Stimulated activated CD8-positive, alpha-beta memory T cell treated with anti-CD3 and anti-CD28 coated beads, Interleukin-15, amount 100 ng/mL, for 4 hours (primary cell): ENCODE measurements around the gene CDC16.
"Not testable (repeated sequence)": the region's sequence is repeated elsewhere in the genome, so short reads cannot be mapped to it uniquely, and the experiment has no call there.

ENCODE experiments used
- DNase-seq, 2 donors: peaks; one replicate each; pipeline ENCODE4 v3.0.0-alpha.2; 2020; ENCODE audit warnings: low read depth in 2 of 2

CDC16 gene, protein sequence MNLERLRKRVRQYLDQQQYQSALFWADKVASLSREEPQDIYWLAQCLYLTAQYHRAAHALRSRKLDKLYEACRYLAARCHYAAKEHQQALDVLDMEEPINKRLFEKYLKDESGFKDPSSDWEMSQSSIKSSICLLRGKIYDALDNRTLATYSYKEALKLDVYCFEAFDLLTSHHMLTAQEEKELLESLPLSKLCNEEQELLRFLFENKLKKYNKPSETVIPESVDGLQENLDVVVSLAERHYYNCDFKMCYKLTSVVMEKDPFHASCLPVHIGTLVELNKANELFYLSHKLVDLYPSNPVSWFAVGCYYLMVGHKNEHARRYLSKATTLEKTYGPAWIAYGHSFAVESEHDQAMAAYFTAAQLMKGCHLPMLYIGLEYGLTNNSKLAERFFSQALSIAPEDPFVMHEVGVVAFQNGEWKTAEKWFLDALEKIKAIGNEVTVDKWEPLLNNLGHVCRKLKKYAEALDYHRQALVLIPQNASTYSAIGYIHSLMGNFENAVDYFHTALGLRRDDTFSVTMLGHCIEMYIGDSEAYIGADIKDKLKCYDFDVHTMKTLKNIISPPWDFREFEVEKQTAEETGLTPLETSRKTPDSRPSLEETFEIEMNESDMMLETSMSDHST

GRCh38 chr13:114234645-114235421 lies at the start of gene CDC16:
TSS of gene CDC16 (plus strand) at chr13:114234897. CDS start at chr13:114235085, 188 bp downstream.
- peak; percentile 65 to 81 for DNase-seq

DNA sequence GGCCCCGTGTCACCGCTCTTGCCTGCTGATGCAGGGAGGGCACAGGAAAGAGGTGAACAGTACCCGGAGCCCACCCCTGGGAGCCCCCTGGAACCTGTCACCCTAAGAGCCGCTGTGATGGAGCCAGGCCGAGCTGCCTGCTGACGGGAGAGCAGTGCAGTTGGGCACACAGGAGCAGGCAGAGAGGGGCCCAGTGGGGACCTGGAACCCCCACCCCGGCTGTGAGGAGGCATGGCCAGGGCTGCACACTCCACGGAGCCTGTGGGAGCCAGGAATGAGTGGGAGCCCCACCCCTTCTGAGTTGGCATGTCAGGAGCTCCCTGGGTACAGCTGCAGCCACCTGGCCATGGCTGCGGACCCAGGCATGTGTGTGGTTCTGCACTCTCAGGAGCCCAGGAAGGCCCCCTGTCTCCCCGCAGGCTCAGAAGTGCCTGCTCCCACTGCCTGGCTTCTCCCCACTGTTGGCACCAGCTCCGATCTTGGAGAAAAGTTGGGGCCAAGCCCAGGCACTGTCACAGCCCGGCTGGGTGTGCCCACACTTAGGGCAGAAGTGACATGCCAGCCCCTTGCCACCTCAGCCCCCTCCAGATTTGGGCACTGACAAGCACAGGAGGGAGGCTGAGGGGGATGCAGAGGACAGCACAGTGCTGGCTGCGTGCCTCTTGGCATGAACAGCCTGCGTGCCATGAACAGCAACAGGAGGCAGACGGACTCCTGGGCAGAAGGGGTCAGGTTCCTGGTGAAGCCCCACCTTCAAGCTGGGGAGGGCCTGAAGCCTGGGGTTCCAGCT lies 49.3 kb upstream of the CDC16 start:
- no peak for DNase-seq

DNA sequence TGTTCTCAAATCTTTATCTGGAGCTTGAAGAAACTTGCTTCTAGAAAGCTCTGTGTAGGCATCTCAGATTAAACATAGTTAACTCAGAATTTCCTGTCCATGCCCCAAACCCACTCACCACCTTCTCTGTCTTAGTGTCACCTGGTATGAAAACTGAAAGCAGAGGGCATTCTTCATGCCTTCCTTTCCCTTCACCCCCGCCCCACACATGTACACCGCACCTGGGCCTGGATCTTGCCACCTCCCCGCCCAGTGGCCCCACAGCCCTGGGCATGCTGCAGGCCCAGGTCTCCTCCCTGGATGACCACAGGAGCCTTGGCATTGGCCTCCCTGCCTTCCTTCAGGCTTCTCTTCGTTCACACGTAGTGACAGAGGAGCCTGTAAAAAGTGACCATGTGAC lies 39.8 kb upstream of the CDC16 start:
- DNase-seq, result peak in 1 of 2 donors; percentile 13

- DNase-seq, result no peak
These were observed 38.1 kb upstream of the CDC16 start for GRCh38 chr13:114196629-114197028.

DNA sequence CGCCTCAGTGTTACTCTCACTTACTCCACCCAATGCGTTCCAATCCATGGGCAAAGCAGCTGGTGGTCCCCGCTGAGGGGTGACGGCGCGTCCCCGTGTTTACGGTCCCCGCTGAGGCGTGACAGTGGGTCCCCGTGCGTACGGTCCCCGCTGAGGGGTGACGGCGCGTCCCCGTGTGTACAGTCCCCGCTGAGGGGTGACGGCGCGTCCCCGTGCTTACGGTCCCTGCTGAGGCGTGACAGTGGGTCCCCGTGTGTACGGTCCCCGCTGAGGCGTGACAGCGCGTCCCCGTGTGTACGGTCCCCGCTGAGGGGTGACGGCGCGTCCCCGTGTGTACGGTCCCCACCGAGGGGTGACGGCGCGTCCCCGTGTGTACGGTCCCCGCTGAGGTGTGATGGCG lies 36.1 kb upstream of the CDC16 start:
- no peak for DNase-seq

GRCh38 chr13:114199526-114199925 lies 35.2 kb upstream of the CDC16 start:
- not testable (repeated sequence) for DNase-seq

GRCh38 chr13:114199954-114200353 lies 34.7 kb upstream of the CDC16 start:
- DNase-seq, result no peak

GRCh38 chr13:114200399-114200911 lies 34.2 kb upstream of the CDC16 start:
- DNase-seq, result no peak

DNA sequence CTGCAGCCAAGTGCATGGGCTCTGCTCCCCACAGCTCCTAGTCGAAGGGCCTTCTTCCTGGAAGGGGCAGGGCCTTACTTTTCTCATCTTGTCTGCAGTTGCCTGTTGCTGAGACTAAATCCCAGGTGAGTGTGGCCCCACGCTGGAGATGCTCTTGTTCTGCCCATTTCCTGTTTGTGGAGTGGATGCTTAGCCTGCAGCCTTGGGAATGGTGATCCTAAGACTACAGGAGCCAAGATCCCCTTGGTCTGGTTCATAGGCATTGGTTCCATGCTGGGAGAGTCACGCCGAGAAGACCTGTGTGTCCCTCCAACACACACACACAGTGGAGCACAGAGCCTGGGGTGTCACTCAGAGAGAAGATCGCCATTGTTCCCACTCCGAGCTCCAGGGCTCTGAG lies 32.1 kb upstream of the CDC16 start:
- no peak for DNase-seq

DNA sequence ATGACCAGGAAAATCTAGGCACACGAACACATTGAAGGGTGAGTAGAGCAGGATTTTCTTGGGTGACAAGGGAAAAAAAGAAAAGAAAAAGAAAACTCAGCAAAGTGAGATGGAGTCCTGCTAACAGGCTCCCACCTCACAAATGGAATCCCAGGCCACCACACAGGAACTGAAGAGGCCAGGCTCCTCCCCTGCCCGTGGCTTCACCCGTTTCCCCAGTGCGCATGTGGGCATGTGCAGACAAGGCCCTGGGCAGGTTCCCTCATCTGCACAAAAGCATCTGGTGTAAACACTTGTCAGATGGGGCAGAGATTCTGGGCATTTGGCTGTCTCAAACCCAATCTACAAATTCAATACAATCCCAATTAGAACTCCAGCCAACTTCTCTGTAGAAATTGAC lies 31.2 kb upstream of the CDC16 start:
- DNase-seq, result peak in 1 of 2 donors; percentile 18

- DNase-seq, result no peak
These were observed 29.8 kb upstream of the CDC16 start for GRCh38 chr13:114204894-114205293.

DNA sequence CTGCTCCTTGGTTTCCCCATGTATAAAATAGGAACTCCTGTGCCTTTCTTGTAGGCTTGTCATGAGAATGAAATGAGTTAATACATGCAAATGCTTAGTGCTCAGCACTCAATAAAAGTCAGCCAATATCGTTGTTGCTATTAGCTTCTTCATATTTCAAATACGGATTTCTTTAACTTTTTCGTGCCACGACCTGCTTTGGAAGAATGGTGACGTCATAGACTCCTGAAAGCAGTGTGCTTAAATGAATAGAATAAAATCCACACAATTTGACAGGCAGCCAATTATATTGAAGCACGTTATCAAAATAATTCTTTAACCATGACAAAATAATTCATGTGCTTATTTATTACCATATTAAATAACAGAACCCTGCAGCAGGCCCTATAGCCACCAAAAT lies 26.6 kb upstream of the CDC16 start:
- DNase-seq, result no peak

DNA sequence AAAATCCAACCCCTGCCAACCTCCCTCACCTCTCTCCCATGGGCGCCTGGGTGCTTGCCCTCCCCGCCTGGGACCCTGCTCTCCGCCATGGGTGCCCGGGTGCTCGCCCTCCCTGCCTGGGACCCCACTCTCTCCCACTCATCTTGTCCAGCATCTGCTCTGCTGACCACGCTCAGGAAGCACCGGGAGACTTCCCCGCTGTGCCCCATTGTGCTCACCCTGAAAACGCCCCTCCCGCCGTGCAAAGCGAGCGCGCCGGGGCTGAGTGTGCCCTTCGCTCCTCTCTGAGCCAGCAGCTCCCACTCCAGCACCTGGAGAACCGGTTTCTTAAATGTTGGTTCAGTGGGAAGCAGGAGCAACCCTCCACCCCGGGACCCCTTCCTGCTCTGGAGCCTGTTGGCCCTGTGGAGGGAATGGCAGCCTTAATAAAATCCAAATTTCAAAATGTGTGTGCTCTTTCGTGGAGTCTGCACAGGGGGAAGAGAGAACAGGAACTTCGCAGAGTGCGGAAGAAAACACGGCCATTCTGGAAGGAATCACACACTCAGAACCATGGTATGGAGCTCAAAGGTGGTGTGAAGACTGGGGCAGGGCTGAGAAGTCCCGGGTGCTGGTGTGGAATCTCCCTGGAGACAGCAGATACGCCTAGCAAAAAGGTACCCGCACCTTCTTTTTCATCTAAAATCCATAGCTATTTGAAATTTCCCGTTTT lies 23.1 kb upstream of the CDC16 start:
- no peak for DNase-seq

DNA sequence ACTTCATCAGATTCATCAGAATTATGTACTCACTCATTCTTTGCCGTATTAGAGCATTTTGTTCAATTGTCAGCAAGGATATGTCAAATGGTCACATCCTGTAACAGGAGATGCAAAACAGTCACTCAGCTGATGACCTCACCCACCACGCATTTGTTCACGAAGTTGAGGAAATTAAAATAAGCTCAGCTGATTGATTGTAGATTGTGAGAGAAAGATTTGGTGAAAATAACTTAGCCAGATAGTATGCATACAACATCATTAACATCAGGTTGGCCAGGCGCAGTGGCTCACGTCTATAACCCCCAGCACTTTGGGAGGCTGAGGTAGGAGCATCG lies 22.6 kb upstream of the CDC16 start:
- no peak for DNase-seq

- no peak for DNase-seq
These were observed 20.7 kb upstream of the CDC16 start for GRCh38 chr13:114213980-114214379.

DNA sequence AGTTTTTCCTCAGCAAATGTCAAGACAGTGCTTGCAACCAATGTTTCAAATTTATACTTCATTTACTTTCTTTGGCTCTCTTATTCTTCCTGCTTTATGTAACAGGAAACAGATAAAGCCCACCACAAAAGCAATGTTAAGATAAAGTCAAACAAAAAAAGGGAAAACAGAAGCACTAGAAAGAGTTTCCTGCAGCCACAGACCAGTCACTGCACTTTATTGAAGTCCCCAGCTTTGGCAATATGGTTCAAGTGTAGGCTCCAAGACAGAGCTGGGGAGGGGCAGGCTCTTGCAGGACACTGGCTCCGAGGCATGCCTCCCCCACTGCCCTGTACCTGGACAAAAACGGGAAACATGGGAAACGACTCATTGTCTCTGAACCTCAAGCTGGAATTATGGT lies 15.3 kb upstream of the CDC16 start:
- no peak for DNase-seq

GRCh38 chr13:114222461-114222968 lies 12.2 kb upstream of the CDC16 start:
- no peak for DNase-seq

- DNase-seq, result no peak
These were observed 10.5 kb upstream of the CDC16 start for GRCh38 chr13:114224201-114224600.

DNA sequence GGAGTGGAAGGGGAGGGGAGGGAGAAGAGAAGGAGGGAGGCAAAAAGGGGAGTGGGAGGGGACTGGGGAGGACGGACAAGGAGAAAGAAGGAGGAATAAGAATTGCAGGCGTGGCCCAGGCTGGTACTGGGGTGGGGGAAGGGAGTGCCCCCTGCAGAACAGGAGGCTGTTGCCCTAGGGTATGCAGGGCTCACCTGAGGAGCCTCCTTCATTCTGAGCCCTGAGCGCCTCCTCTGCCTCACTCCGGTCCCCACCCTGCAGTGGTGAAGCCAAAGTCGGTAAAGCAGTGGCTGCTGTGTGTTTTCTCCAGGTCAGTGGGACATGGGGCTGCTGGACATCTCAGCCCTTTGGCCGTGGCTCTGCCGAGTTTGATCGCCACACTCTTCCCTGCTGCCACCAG lies 9.1 kb upstream of the CDC16 start:
- DNase-seq, result no peak

DNA sequence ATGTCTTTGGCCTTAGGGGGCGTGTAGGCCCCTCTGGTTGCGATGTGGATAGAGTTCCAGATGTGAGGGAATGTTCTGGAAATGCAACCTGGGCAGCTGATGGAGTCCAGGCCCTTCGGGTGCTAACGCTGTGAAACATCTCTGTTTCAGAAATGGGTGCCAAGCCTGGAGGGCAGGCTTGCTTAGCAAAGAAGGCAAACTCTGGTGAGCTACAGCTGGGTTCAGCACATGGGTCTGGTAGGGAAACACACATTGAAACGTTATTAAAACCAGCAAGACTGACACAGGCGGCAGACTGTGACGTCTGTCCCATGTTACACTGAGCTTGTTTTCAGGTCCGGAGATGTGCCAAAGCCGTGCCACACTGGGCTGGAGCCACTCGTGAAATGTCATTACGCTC lies 8.6 kb upstream of the CDC16 start:
- no peak for DNase-seq
